Tongue (tissue), 2 donors: ENCODE data around the gene CCT8. TPM values are rescaled to one million over a fixed set of nuclear protein-coding genes. Genes with fewer than 3 reads are reported as not detected.
A peak's percentile ranks its signal among the peaks of the same experiment; 100 is the strongest.

Experiments used
- DNase-seq: peaks from one replicate; pipeline ENCODE4 v3.0.0-alpha.2; 2015
- total RNA-seq: library from RNA; depleted of rRNA; stranded (reverse); fragments of >200 nt; gene quantifications from one replicate; pipeline ENCODE4 v1.2.3, GENCODE V29; 2014

Gene CCT8
- total RNA-seq, 1 donor from 2014 or later: 157 TPM

GRCh38 chr21:29077651-29078090 lies 4.2 kb upstream of the CCT8 start:
- DNase-seq: peak; percentile 57

- peak; percentile 54 for DNase-seq
Observed at GRCh38 chr21:29076731-29077640, 3.5 kb upstream of the CCT8 start.

- DNase-seq: no peak
Observed at GRCh38 chr21:29075706-29076466, 2.4 kb upstream of the CCT8 start.

- no peak for DNase-seq
Observed at GRCh38 chr21:29074783-29075182, 1.3 kb upstream of the CCT8 start.

- DNase-seq: no peak
Observed at GRCh38 chr21:29074007-29074376, 544 bp upstream of the CCT8 start.

- DNase-seq: no peak
Observed at GRCh38 chr21:29072873-29073221, 601 bp downstream of the CCT8 start.

GRCh38 chr21:29064850-29065481 lies 8.5 kb downstream of the CCT8 start:
- no peak for DNase-seq

- no peak for DNase-seq
Observed at GRCh38 chr21:29056538-29057050, 16.9 kb downstream of the CCT8 start.

GRCh38 chr21:29056005-29056404 lies 17.4 kb downstream of the CCT8 start:
- DNase-seq: no peak

GRCh38 chr21:29055080-29055479 lies 18.4 kb downstream of the CCT8 start:
- no peak for DNase-seq

- DNase-seq: no peak
Observed at GRCh38 chr21:29053656-29054055, 19.8 kb downstream of the CCT8 start.

- DNase-seq: no peak
Observed at GRCh38 chr21:29053011-29053553, 20.4 kb downstream of the CCT8 start.

GRCh38 chr21:29052224-29052623 lies 21.2 kb downstream of the CCT8 start:
- no peak for DNase-seq

GRCh38 chr21:29034678-29035077 lies 38.8 kb downstream of the CCT8 start:
- DNase-seq: no peak

- DNase-seq: no peak
Observed at GRCh38 chr21:29033871-29034270, 39.6 kb downstream of the CCT8 start.

- no peak for DNase-seq
Observed at GRCh38 chr21:29033301-29033700, 40.1 kb downstream of the CCT8 start.

GRCh38 chr21:29030909-29031308 lies 42.5 kb downstream of the CCT8 start:
- DNase-seq: no peak

GRCh38 chr21:29029524-29029923 lies 43.9 kb downstream of the CCT8 start:
- DNase-seq: no peak

GRCh38 chr21:29025328-29025713 lies 48.1 kb downstream of the CCT8 start:
- DNase-seq: peak; percentile 29

- DNase-seq: peak; percentile 98
Observed at GRCh38 chr21:29024474-29025327, 48.7 kb downstream of the CCT8 start, which contains the start of gene USP16. TSS of gene USP16 (plus strand) at chr21:29024668. CDS start at chr21:29027914, 3,246 bp downstream.

- DNase-seq: no peak
Observed at GRCh38 chr21:29022166-29022565, 51.3 kb downstream of the CCT8 start.
